ENCODE measurements around the gene TIMM23.
A peak's percentile ranks its signal among the peaks of the same experiment; 100 is the strongest.
"Not testable (repeated sequence)": the region's sequence is repeated elsewhere in the genome, so short reads cannot be mapped to it uniquely, and the experiment has no call there.

Gene TIMM23

GRCh38 chr10:46024948-46025347 is 52.7 kb downstream of the TIMM23 start:
- no peak for DNase-seq (ENCODE audit: low read depth)

- no peak for DNase-seq (ENCODE audit: low read depth)
These were observed 53.1 kb downstream of the TIMM23 start for GRCh38 chr10:46025406-46025805.

GRCh38 chr10:46026106-46026505 is 53.8 kb downstream of the TIMM23 start:
- DNase-seq (ENCODE audit: low read depth), result no peak

DNA sequence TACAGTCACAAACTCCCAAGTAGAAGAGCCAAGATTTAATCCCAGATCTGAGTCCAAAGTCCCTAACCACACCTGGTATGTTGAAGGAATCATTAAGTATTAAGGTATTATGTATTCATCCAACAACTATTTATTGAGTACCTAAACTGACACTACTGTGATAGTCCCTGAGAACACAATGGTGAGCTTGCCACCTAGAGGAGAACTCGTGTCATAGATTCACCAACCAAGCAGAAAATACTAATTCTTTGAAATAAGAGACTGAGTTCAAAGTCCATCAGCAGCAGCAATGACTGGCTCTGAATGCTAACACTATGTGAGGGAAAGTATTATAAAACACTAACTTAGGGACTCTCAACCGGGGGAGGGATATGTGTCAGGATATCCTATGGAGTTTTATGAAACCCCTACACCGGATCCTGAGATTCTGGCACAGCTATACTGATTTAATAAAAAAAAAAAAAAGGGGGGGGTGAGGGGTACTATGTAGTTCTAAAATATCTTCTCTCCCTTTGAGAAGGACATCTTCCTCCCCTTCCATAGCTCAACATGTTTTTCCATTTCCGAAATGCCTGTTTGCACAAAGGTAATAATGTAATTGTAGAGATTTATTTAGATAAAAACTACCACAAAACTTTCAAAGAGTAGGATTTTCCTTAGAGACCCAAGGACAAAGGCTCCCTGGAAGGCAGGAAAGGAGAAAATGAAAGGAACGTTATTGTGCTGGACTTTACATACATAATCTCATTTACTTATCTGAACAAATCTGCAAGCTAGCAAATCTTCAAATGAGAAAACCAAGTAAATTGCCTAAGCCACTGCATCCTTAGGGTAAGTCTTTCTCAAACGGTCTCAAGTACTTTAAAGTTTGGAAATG is 56.5 kb downstream of the TIMM23 start:
- DNase-seq (ENCODE audit: low read depth), result peak; percentile 6

DNA sequence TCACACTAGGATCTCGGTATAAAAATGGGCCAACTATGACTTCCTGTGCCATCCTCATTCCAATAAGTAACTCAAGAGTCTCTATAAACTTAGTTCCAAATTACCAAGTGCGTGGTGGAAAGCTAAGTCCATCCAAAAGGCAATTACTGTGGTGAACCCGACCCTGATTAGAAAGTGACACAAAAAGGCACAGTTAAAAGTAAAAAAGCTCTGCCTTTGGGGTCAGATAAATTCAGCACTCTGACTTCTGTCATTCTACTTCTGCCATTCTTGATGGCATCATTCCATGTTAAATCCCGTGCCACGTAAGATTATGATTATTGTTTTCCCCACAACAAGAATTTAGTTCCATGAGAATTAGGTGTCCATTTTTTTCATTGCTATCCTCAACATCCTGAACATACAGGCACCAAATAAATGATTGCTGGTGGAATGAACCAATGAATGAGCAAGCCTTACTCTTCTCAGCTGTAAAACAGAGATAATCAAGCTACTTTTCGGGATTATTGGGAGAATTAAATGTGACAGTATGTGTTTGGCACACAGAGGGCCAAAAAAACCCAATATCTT is 57.3 kb downstream of the TIMM23 start:
- no peak for DNase-seq (ENCODE audit: low read depth)

GRCh38 chr10:46030091-46030937 is 58.0 kb downstream of the TIMM23 start, which contains the start of gene NCOA4:
Gene NCOA4, minus strand, starts transcription at chr10:46030623. Its CDS starts 13,943 bp downstream, at chr10:46016680.
- DNase-seq (ENCODE audit: low read depth), result peak; percentile 95

DNA sequence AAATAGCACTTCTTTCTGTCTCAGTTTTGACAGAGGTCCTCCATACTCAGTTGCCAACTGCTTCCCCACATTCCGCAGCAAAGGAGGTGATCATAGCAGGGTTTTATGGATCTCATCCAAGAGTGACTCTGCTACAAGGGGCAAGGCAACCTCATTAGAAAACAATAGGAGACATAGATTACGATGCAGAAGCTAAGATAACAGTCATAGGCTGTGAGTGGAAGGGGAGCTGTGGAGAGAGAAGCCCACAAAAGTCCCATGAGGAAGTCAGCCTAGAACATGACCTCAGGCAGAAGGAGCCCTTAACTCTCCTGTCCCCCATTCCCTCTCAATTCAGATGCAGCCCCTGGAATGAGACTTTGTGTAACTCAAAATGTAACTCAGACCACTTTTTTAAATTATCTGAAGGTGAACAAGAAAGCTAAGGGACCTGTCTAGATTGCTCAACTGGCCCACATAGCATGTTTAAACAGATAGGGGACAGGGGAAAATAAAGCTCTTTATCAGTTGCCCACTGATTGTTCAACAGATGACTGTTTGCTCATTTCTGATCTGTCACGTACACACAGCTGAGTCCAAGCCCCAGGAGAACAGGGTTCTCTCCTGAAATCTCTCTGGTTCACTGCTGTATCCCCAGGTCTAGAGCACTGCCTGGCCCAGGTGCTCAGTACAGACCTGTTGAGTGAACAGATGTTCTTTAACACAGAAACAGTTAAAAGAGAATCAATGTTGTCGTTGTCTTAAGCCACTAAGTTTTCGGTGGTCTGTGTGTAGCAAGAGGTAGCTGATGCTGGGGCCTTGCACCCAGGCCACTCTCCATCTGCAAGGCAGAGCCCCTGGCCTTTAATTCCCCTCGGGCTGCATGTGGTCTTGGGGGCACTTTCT is 59.6 kb downstream of the TIMM23 start:
- DNase-seq (ENCODE audit: low read depth), result no peak

DNA sequence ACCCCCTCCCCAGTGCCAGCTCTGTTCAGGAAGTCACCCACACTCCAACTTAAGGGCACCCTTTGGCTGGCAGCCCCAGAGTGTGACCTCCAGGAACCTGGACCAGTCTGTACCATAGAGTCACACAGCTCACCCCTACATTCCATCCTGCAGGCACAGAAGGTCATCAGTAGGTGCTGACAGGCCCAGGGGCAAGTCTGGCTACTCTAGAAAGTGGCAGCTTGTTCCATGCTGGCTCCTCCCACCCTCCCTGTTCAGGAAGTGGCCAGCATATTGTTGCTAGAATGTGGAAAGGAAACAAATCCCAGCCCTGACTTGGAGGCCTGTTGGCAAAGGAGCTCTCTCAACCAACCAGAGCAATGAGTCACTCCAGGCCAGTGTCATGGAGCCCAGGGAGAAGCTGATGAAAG is 61.3 kb downstream of the TIMM23 start:
- DNase-seq (ENCODE audit: low read depth), result no peak

GRCh38 chr10:46035923-46036849 is 63.9 kb downstream of the TIMM23 start:
- no peak for DNase-seq (ENCODE audit: low read depth)

DNA sequence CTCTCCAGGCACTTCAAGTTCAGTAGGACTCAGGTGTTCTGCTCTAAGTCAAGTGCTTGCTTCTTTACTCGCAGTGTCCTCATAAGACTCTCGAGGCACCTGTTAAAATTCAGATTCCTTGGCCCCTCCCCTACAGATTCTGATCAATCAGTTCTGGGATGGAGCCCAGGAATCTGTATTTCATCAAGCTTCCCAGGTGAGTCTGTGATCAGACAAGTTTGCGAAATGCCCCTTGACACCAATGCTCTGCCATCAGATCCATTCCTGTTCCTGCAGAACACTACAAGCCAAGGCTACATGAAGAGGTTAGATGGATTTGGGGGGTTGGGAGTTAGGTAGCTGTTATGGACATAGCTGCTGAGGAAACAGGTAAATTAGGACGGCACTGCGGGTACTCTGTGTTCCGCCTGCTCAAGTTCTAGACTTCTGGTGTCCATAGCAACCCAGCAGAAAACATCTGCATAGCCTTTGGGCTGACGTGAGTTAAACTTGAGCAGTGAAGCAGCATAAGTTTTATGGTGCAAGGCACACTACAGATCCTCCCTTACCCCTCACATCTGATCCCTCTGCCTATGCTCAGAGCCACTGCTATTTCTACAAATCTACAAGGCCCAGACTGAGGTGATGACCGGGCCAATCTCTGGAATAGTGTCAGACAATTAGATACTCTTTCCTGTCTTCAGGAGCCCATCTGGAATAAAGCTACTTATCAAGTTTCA is 65.0 kb downstream of the TIMM23 start:
- no peak for DNase-seq (ENCODE audit: low read depth)

DNA sequence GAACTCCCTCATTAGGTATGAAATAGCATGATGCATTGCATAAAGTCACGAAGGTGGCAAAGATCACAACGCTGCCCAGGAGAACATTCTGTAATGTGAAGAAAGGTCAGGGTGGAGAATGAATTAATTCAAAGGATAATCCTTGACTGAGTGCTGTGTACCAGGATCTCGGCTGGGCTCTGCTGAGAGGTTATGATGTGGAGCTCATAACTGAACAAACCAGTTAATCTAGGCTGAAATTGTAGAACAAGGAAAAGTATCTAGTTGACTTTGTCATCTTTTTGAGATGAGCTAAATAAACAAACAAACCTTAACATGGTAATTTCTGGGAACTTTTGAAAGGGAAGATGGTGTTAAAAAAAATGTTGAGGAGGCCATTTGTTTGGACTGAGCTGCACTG is 67.7 kb downstream of the TIMM23 start:
- DNase-seq (ENCODE audit: low read depth), result no peak

DNA sequence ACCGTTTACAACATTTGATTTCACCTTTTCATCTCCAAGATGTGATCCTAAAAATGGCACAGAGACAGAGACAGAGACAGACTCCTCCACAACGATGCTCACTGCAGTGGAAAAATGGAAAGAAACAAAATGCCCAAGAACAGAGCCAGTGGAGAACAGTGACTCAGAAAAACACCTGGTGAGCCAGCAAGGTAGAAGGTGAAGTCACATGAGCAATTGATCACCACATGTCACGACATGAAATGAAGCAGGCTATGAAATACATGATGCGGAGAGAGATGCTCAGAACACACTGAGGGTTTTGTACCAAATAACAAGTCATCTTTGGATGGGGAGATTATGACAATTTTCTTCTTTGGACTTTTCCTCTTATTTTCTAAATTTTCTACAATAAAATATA is 70.2 kb downstream of the TIMM23 start:
- no peak for DNase-seq (ENCODE audit: low read depth)

DNA sequence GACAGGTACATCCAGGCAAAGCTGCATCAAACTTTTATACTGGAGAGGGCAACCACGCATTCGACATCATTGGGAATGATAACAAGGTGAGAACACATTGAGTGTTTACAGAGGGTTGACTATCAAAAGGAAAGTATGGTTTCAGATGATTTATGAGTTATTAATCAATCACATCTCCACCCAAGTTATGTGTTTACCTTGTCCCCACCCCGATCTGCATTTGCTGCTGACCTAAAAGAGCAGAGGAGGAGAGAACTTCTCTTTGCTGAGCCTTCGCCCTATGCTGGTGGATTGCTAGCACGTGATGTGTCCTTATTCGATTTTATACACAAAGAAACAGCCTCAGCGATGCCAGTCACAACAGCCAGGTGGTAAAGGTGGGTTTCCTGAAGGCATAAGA is 74.0 kb downstream of the TIMM23 start, which contains the start of gene MSMB:
TSS of gene MSMB (minus strand) at position 9 of the 400 bp plus-strand sequence. CDS start 32 bp downstream, outside the sequence.
- no peak for DNase-seq (ENCODE audit: low read depth)

DNA sequence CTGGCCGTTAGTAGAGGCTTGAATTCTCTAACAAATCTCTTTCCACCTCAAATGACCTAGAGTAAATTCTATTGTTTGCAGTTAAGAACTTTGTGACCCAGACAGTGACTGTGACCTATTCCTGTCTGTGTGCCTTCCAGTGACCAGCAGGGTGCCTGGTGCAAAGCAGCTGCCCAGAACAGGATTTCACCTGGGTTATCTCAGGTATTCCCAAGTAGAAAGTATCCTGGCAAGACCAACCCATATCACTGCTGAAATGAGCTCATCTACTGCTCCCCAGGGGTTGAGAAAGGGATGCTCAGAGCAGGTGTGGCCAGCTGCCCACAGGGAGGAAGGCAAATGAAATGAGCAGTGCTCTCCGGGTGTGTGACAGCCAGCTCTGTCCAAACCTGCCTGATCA is 75.9 kb downstream of the TIMM23 start:
- no peak for DNase-seq (ENCODE audit: low read depth)

DNA sequence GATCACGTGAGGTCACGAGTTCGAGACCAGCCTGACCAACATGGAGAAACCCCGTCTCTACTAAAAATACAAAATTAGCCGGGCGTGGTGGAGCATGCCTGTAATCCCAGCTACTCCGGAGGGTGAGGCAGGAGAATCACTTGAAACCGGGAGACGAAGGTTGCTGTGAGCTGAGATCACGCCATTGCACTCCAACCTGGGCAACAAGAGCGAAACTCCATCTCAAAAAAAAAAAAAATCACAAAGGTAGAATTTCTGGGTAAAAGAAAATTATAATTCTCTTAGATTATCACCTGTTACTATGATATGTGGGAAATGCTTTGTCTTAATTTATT is 77.2 kb downstream of the TIMM23 start:
- not testable (repeated sequence) for DNase-seq (ENCODE audit: low read depth)

DNA sequence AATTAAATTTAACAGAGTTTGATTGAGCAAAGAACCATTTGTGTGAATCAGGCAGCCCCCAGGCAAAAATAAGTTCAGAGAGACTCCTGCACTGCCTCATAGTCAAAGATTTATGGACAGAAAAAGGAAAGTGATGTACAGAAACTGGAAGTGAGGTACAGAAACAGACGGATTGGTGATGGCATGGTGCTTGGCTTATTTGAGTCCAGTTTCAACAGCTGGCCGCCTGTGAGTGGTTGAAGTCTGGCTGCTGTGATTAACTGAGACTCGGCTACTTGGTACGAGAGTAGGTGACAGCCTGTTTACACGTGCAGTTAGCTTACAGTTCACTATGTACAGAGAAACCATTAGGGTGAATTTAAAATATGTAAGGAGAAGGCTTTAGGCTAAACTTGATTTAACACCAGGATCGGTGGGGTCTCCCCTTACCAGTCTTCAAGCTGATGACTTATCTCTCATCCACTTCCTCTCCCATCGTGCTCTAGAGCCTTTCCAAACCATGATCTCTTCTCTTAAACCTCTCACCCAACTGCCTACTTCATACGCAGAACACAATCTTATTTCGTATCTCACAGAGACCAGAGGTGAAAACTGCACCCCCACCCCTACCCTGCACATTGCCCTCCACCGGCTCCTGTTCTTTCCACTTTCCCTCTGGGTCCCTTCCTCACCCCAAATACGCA is 78.8 kb downstream of the TIMM23 start:
- no peak for DNase-seq (ENCODE audit: low read depth)

GRCh38 chr10:46052057-46052790 is 79.9 kb downstream of the TIMM23 start:
- no peak for DNase-seq (ENCODE audit: low read depth)

GRCh38 chr10:46052791-46053375 is 80.6 kb downstream of the TIMM23 start:
- no peak for DNase-seq (ENCODE audit: low read depth)

Measured in stimulated activated CD8-positive, alpha-beta memory T cell treated with anti-CD3 and anti-CD28 coated beads, Interleukin-12 subunit alpha, Interleukin-12 subunit beta, amount 100 ng/mL, for 1 hour (primary cell).